Liver (tissue), 9 donors: ENCODE measurements around the gene SLAIN2. TPM values are rescaled to one million over a fixed set of nuclear protein-coding genes. Genes with fewer than 3 reads are reported as not detected.

ENCODE experiments used
- DNase-seq: peaks from one replicate; pipeline ENCODE4 v3.0.0-alpha.2; 2017; ENCODE audit warnings: low spot score
- H3K27ac ChIP-seq, 2 donors: one replicate each; pipeline ENCODE4 v1.7.0; 2013; ENCODE audit warnings: inconsistent platforms in 2 of 2, low read length in 2 of 2, control low read depth in 1 of 2, low read depth in 1 of 2, mild to moderate bottlenecking in 1 of 2
- H3K27me3 ChIP-seq, 4 donors: one replicate each; pipeline versions ENCODE4 v1.6.1 to v1.7.0; 2013; ENCODE audit warnings: low read length in 3 of 4, inconsistent platforms in 1 of 4, mild to moderate bottlenecking in 1 of 4, moderate library complexity in 1 of 4; ENCODE audit not compliant: control insufficient read depth in 4 of 4, insufficient read depth in 4 of 4
- H3K36me3 ChIP-seq, 4 donors: one replicate each; pipeline versions ENCODE4 v1.6.1 to v1.7.0; 2013; ENCODE audit warnings: low read length in 3 of 4, mild to moderate bottlenecking in 3 of 4, low read depth in 1 of 4, moderate library complexity in 1 of 4; ENCODE audit not compliant: control insufficient read depth in 4 of 4, insufficient read depth in 3 of 4
- H3K4me1 ChIP-seq, 4 donors: one replicate each; pipeline versions ENCODE4 v1.6.1 to v1.7.0; 2013; ENCODE audit warnings: low read length in 3 of 4, mild to moderate bottlenecking in 3 of 4, moderate library complexity in 1 of 4; ENCODE audit not compliant: control insufficient read depth in 4 of 4, insufficient read depth in 4 of 4
- H3K4me3 ChIP-seq, 3 donors: one replicate each; pipeline versions ENCODE4 v1.6.1 to v1.7.0; 2013; ENCODE audit warnings: low read length in 3 of 3, control low read depth in 1 of 3, low read depth in 1 of 3, mild to moderate bottlenecking in 1 of 3
- H3K9ac ChIP-seq, 2 donors: one replicate each; pipeline ENCODE4 v1.7.0; 2013; ENCODE audit warnings: low read length in 2 of 2, mild to moderate bottlenecking in 2 of 2, moderate library complexity in 2 of 2, control low read depth in 1 of 2, low read depth in 1 of 2
- H3K9me3 ChIP-seq, 4 donors: one replicate each; pipeline versions ENCODE4 v1.6.1 to v1.7.0; 2013; ENCODE audit warnings: low read length in 3 of 4; ENCODE audit not compliant: control insufficient read depth in 4 of 4
- ATF3 ChIP-seq: IDR thresholded peaks from 2 replicates; pipeline ENCODE4 v1.6.1; 2016; ENCODE audit warnings: antibody characterized with exemption
- CTCF ChIP-seq: fragments of 150-350 bp; IDR thresholded peaks from 2 replicates; pipeline ENCODE4 v1.5.1; 2017; ENCODE audit warnings: improper control_type of control experiment, low read depth, low read length; ENCODE audit not compliant: missing input control
- FOXA1 ChIP-seq: IDR thresholded peaks from 2 replicates; pipeline ENCODE4 v1.6.1; 2016; ENCODE audit warnings: antibody characterized with exemption
- FOXA2 ChIP-seq: IDR thresholded peaks from 2 replicates; pipeline ENCODE4 v1.6.1; 2016; ENCODE audit warnings: antibody characterized with exemption
- GABPA ChIP-seq, 2 donors: IDR thresholded peaks in 1 of 2; conservative IDR thresholded peaks in 1 of 2; 2 replicates each; pipeline ENCODE4 v1.6.1; 2016; ENCODE audit warnings: antibody characterized with exemption in 2 of 2, mild to moderate bottlenecking in 1 of 2, moderate library complexity in 1 of 2
- HNF4A ChIP-seq, 2 donors: conservative IDR thresholded peaks; 2 replicates each; pipeline ENCODE4 v1.6.1; 2016; ENCODE audit warnings: antibody characterized with exemption in 2 of 2, mild to moderate bottlenecking in 2 of 2
- HNF4G ChIP-seq: IDR thresholded peaks from 2 replicates; pipeline ENCODE4 v1.6.1; 2016; ENCODE audit warnings: antibody characterized with exemption
- JUND ChIP-seq, 2 donors: IDR thresholded peaks; 2 replicates each; pipeline ENCODE4 v1.6.1; 2016; ENCODE audit warnings: antibody characterized with exemption in 2 of 2
- MAX ChIP-seq: IDR thresholded peaks from 2 replicates; pipeline ENCODE4 v1.6.1; 2016; ENCODE audit warnings: antibody characterized with exemption
- NR2F2 ChIP-seq: IDR thresholded peaks from 2 replicates; pipeline ENCODE4 v1.6.1; 2016; ENCODE audit warnings: antibody characterized with exemption
- RAD21 ChIP-seq, 2 donors: IDR thresholded peaks; 2 replicates each; pipeline ENCODE4 v1.6.1; 2016; ENCODE audit warnings: antibody characterized with exemption in 2 of 2, mild to moderate bottlenecking in 2 of 2
- REST ChIP-seq: IDR thresholded peaks from 2 replicates; pipeline ENCODE4 v1.6.1; 2016; ENCODE audit warnings: antibody characterized with exemption, mild to moderate bottlenecking
- RXRA ChIP-seq, 2 donors: IDR thresholded peaks; 2 replicates each; pipeline ENCODE4 v1.6.1; 2017 to 2018; ENCODE audit warnings: antibody characterized with exemption in 2 of 2, mild to moderate bottlenecking in 1 of 2
- SP1 ChIP-seq: IDR thresholded peaks from 2 replicates; pipeline ENCODE4 v1.6.1; 2018; ENCODE audit warnings: antibody characterized with exemption, mild to moderate bottlenecking
- TAF1 ChIP-seq: conservative IDR thresholded peaks from 2 replicates; pipeline ENCODE4 v1.6.1; 2016; ENCODE audit warnings: antibody characterized with exemption, mild to moderate bottlenecking
- YY1 ChIP-seq: IDR thresholded peaks from 2 replicates; pipeline ENCODE4 v1.6.1; 2016; ENCODE audit warnings: antibody characterized with exemption, mild to moderate bottlenecking
- ZBTB33 ChIP-seq: IDR thresholded peaks from 2 replicates; pipeline ENCODE4 v1.6.1; 2016; ENCODE audit warnings: antibody characterized with exemption
- WGBS: extraction: QIAGEN DNeasy Blood & Tissue Kit; methylation state at CpG from one replicate; pipeline ENCODE4 v1.1.7; 2013; 5-methylcytosine and 5-hydroxymethylcytosine counted together
- polyA plus RNA-seq, 2 donors: library from polyadenylated mRNA; stranded (reverse) in 1 of 2; unstranded in 1 of 2; fragments of 200-250 nt in 1 of 2; fragments of >200 nt in 1 of 2; fragmentation: Nextera tagmentation in 1 of 2; extraction: Ambion mirVana in 1 of 2; gene quantifications; one replicate each; pipeline versions ENCODE4 v1.2.1 to v1.2.3, GENCODE V29; 2013 to 2015
- total RNA-seq, 2 donors: library from RNA; depleted of rRNA; stranded (reverse); fragments of >200 nt; gene quantifications; one replicate each; pipeline ENCODE4 v1.2.3, GENCODE V29; 2014
- donor health status: healthy.
- donor health status: healthy.
- donor health status: healthy.
- donor health status: healthy.
- donor health status: healthy.

The SLAIN2 gene
- total and polyA plus RNA-seq, 4 donors: 12.1 to 32.5 (median 16.6) TPM

- 97% methylated on average over 2 of the region's 2 CpGs for WGBS
- no peak overlapping the region for H3K9ac ChIP-seq
- no peaks in the 10 kb centered on the region for H3K27me3 ChIP-seq
- H3K27ac ChIP-seq: no peak overlapping the region
- peaks cover 0 to 3% (median 0%) of the 10 kb centered on the region in 4 donors for H3K36me3 ChIP-seq
- no peak for TF ChIP-seq MAX
- no peak for TF ChIP-seq REST
- no peak for TF ChIP-seq HNF4A (conservative IDR thresholded peaks at IDR 0.05)
- TF ChIP-seq GABPA (IDR thresholded peaks at IDR 0.05 in 1 of 2, conservative IDR thresholded peaks at IDR 0.05 in 1 of 2): no peak
- TF ChIP-seq SP1: no peak
- TF ChIP-seq YY1: no peak
- TF ChIP-seq HNF4G: no peak
- no peak for TF ChIP-seq FOXA2
- TF ChIP-seq RXRA (IDR thresholded peaks at IDR 0.05): no peak
- no peak for TF ChIP-seq JUND (IDR thresholded peaks at IDR 0.05)
- TF ChIP-seq TAF1: no peak
- no peak for TF ChIP-seq CTCF
- TF ChIP-seq NR2F2: no peak
- TF ChIP-seq ATF3: no peak
- no peak for TF ChIP-seq FOXA1
- no peak for TF ChIP-seq ZBTB33
- TF ChIP-seq RAD21 (IDR thresholded peaks at IDR 0.05): no peak
- H3K9me3 ChIP-seq: no peaks in the 10 kb centered on the region
- H3K4me3 ChIP-seq: no peak overlapping the region
- H3K4me1 ChIP-seq: peaks cover 0 to 7% (median 2%) of the 10 kb centered on the region in 4 donors
- DNase-seq: no peak
Observed at GRCh38 chr4:48428926-48429325, 87.6 kb downstream of the SLAIN2 start.
